HG02798 (cell line): ENCODE measurements around the gene SBF1.
"Not testable (repeated sequence)": the region's sequence is repeated elsewhere in the genome, so short reads cannot be mapped to it uniquely, and the experiment has no call there.

ENCODE experiments used
- ATAC-seq: cut with Tn5 transposase; IDR thresholded peaks from one replicate; pipeline ENCODE4 v1.9.1; 2021; ENCODE audit warnings: mild to moderate bottlenecking; ENCODE audit not compliant: unreplicated experiment, poor library complexity

The SBF1 gene

GRCh38 chr22:50408311-50408710 is 66.5 kb downstream of the SBF1 start:
- ATAC-seq = no peak

DNA sequence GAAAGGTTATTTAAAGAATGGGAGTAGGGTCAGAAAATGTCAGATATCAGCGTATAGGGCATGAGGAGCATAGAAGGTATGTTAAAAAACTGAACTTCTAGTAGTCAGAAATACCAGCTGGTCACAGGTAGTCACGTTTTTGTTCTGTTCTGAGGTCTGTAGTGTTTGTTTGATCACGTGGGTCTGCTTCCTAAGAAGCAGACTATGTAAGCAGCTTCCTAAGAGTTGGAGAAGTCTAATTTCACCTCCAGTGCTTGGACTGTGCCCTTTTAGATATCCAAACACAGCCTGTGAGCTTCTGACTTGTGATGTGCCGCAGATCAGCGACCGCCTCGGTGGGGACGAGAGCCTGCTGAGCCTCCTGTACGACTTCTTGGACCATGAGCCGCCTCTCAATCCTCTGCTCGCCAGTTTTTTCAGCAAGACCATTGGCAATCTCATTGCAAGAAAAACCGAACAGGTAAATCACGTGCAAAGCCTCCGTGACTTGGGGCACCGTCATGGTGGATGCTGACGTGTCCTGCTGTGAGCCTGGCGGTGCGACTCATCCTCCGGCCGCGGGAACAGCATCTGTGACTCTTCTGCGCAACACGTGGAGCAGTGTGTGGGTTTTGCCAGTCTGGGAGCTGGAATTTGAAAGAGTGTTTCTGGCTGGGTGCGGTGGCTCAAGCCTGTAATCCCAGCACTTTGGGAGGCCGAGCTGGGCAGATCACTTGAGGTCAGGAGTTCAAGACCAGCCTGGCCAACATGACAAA is 68.2 kb downstream of the SBF1 start:
- no peak for ATAC-seq

DNA sequence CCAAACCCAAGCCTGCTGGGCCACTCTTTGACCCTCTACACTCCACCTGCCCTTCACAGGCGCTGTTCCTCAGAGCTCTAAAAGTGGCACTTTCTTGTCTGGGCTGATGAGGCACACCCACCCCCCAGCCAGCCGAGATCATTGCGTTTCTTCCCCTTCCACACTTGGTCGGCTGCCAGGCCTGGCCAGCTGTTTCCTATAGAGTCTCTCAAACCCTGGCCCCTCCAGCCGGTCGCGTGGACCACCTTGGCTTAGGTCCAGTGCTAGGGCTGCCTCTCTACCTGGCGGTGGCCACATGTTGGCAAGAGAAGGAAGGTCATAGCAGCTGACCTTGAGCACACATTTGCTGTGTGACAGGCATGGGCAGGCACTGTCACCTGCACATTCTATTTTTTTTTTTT is 71.1 kb downstream of the SBF1 start:
- no peak for ATAC-seq

GRCh38 chr22:50401907-50402306 is 72.9 kb downstream of the SBF1 start:
- no peak for ATAC-seq

GRCh38 chr22:50400931-50401330 is 73.9 kb downstream of the SBF1 start:
- ATAC-seq = no peak

DNA sequence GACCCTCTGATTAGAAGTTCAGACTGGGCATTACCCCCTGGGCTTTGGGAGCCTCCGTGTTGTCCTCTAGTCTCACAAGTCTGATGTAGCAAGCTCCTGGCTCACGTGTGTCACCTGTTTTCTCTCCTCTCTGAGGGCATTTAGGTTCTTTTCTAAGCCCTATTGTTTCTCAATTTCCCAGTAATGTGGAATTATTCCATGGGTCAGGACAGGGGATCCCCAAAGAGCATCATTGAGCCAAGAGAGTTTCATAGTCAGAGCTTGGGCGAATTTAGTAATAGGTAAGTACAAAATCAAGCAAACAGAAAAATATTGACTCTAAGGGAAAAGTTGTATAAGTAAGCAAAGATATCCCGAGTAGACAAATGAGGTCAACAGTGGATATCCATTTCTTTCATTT is 74.4 kb downstream of the SBF1 start:
- no peak for ATAC-seq

DNA sequence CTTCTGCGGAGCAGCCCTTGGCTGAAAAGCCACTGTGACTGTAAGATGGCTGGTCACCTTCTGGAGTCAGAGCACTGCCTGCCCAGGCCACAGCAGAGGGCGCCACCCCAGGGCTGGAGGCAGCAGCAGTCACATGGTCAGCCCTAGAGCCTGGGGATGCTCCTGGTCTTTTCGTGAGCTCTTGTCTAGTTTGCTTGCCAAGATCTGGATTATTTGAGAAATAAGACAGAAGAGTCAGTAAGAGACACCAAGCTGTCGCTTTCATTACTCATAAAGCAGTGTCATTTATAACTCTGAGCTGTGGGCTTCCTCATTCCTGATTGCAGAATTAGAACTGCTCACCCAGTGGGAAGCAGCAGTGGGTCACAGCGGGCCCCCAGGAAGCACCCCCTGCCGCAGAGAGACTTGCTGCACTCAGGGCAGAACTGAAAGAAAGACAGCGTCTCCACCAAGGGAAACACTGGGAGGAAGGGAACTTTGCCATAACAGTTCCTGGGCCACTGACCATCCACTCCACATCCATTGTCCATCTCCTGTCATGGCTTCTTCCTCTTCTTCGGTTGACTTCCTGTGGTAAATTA is 75.0 kb downstream of the SBF1 start:
- ATAC-seq = no peak

- ATAC-seq = no peak
Observed at GRCh38 chr22:50398831-50399648, 75.8 kb downstream of the SBF1 start.

- not testable (repeated sequence) for ATAC-seq
Observed at GRCh38 chr22:50397371-50398060, 77.3 kb downstream of the SBF1 start.

DNA sequence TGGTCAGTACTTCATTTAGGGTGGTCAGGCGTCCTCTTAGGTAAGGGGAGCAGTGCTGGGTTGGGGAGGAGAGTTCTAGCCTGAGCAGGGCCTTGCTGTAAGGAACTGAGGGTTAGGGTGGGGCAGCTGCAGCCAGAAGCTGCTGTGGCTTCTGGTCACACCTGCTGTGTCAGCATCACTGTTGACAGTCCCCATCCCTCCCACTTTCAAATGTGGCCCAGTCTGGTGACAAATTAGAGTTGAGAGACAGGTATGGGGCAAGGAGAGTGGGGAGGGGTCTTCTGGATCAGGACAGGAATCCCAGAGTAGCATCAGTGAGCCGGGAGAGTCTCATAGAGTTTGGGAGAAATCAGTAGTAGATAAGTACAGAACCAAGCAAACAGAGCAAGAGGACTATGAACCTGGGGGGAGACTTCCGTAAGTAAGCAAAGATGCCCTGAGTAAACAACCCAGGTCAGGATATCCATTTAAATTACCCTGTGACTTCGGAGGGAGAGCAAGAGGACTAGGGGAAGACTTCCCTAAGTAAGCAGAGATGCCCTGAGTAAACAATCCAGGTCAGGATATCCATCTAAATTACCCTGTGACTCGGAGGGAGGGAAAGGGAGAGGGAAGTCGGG is 78.0 kb downstream of the SBF1 start:
- no peak for ATAC-seq
